NAMALWA (cell line): ENCODE data around the gene NOL4L.
"Not testable (repeated sequence)": the region's sequence is repeated elsewhere in the genome, so short reads cannot be mapped to it uniquely, and the experiment has no call there.

ENCODE experiments used
- DNase-seq: peaks from one replicate; pipeline ENCODE4 v3.0.0-alpha.2; 2015; ENCODE audit warnings: low spot score

NOL4L gene

GRCh38 chr20:32470025-32470861, 114.9 kb downstream of the NOL4L start:
- DNase-seq = peak; percentile 65

- DNase-seq = no peak
These were observed 116.3 kb downstream of the NOL4L start for GRCh38 chr20:32468860-32469259.

- DNase-seq = no peak
These were observed 116.9 kb downstream of the NOL4L start for GRCh38 chr20:32468313-32468640.

GRCh38 chr20:32467506-32468312, 117.4 kb downstream of the NOL4L start:
- DNase-seq = no peak

GRCh38 chr20:32466739-32467505, 118.2 kb downstream of the NOL4L start:
- DNase-seq = no peak

- not testable (repeated sequence) for DNase-seq
These were observed 119.0 kb downstream of the NOL4L start for GRCh38 chr20:32465901-32466675.

- DNase-seq = no peak
These were observed 119.8 kb downstream of the NOL4L start for GRCh38 chr20:32465092-32465900.

GRCh38 chr20:32464401-32465091, 120.6 kb downstream of the NOL4L start:
- DNase-seq = no peak

GRCh38 chr20:32463642-32464400, 121.3 kb downstream of the NOL4L start:
- DNase-seq = no peak

- no peak for DNase-seq
These were observed 122.1 kb downstream of the NOL4L start for GRCh38 chr20:32462900-32463641.

GRCh38 chr20:32461836-32462600, 123.1 kb downstream of the NOL4L start:
- no peak for DNase-seq

- DNase-seq = no peak
These were observed 124.3 kb downstream of the NOL4L start for GRCh38 chr20:32460683-32461320.

- DNase-seq = no peak
These were observed 124.9 kb downstream of the NOL4L start for GRCh38 chr20:32460231-32460630.

- no peak for DNase-seq
These were observed 126.3 kb downstream of the NOL4L start for GRCh38 chr20:32458837-32459220.

GRCh38 chr20:32458061-32458836, 126.9 kb downstream of the NOL4L start:
- no peak for DNase-seq

GRCh38 chr20:32457479-32457986, 127.6 kb downstream of the NOL4L start:
- peak; percentile 38 for DNase-seq
